SKM-1 treated with dmso at 0.1 percent for 144 hours (cell line): ENCODE data around the gene SVIL.
A peak's percentile ranks its signal among the peaks of the same experiment; 100 is the strongest.

Source experiments
- DNase-seq: peaks from one replicate; lab custom pipeline; 2025; ENCODE audit not compliant: unreplicated experiment; lab: John Stamatoyannopoulos, UW

The SVIL gene

GRCh38 chr10:29431711-29432110 is 203.1 kb downstream of the SVIL start:
- DNase-seq, result no peak

GRCh38 chr10:29430101-29430500 is 204.7 kb downstream of the SVIL start:
- no peak for DNase-seq

- no peak for DNase-seq
These were observed 206.3 kb downstream of the SVIL start for GRCh38 chr10:29428486-29428885.

- DNase-seq, result no peak
These were observed 207.1 kb downstream of the SVIL start for GRCh38 chr10:29427667-29428066.

- no peak for DNase-seq
These were observed 208.4 kb downstream of the SVIL start for GRCh38 chr10:29426420-29426819.

GRCh38 chr10:29424017-29424416 is 210.8 kb downstream of the SVIL start:
- DNase-seq, result no peak

- no peak for DNase-seq
These were observed 214.0 kb downstream of the SVIL start for GRCh38 chr10:29420744-29421143.

GRCh38 chr10:29417324-29417723 is 217.4 kb downstream of the SVIL start:
- DNase-seq, result no peak

GRCh38 chr10:29415876-29416275 is 218.9 kb downstream of the SVIL start:
- DNase-seq, result no peak

- no peak for DNase-seq
These were observed 220.3 kb downstream of the SVIL start for GRCh38 chr10:29414501-29414900.

GRCh38 chr10:29412485-29412884 is 222.3 kb downstream of the SVIL start:
- DNase-seq, result no peak

GRCh38 chr10:29411666-29412315 is 223.0 kb downstream of the SVIL start:
- DNase-seq, result no peak

- DNase-seq, result peak; percentile 2
These were observed 225.3 kb downstream of the SVIL start for GRCh38 chr10:29409241-29410054.

- DNase-seq, result no peak
These were observed 225.9 kb downstream of the SVIL start for GRCh38 chr10:29408847-29409240.
